Measurements from ENCODE around the gene SRP68.

Gene SRP68

GRCh38 chr17:75996665-75997590 is 75.4 kb downstream of the SRP68 start:
- no peak for DNase-seq

GRCh38 chr17:75995385-75995925 is 76.9 kb downstream of the SRP68 start:
- no peak for DNase-seq

- no peak for DNase-seq
Observed at GRCh38 chr17:75994802-75995370, 77.4 kb downstream of the SRP68 start.

GRCh38 chr17:75991396-75991795 is 80.9 kb downstream of the SRP68 start:
- no peak for DNase-seq

All from NCI-H1417 (cell line).